Femur (tissue), 1 donor: ENCODE data around the gene USP49.
A peak's percentile ranks its signal among the peaks of the same experiment; 100 is the strongest.
"Not testable (repeated sequence)": the region's sequence is repeated elsewhere in the genome, so short reads cannot be mapped to it uniquely, and the experiment has no call there.

ENCODE experiments used
- DNase-seq: peaks from one replicate; pipeline ENCODE4 v3.0.0-alpha.2; 2017

The USP49 gene

DNA sequence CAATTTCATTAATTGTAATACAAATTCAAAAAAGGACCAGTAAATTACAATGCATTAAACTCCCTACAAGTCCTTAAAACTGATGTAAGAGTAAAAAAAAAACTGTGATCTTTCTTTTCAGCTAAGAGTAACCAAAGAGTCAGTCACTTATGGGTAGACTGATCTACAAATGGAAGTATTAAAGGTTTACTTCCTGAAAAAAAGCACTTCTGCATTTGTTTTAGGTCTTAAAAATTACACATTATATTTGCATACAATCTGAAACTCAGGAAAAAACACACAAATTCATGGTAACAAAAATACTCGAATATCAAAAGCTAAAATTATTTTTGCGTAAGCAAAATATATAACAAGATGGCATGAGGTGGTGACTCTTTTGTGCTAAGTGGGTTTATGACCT, 23.5 kb downstream of the USP49 start:
- DNase-seq: no peak

DNA sequence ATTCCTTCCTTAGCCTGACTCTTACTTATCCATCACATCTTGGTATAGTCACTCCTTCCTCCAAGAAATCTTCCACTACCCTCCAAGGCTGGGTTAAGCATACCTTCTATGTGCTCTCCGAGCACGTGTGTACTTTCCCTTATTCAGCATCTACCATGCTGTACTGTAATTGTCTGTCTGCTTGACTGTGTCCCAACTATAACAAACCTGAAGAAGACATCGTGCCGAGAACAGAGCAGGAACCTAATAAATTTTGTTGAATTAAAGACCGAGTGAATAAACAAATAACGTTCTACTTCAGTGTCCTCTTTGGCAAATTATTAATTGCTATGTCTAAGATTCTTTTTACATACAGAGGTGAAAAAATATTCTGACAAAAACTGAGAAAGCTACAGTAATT, 35.8 kb downstream of the USP49 start:
- no peak for DNase-seq

DNA sequence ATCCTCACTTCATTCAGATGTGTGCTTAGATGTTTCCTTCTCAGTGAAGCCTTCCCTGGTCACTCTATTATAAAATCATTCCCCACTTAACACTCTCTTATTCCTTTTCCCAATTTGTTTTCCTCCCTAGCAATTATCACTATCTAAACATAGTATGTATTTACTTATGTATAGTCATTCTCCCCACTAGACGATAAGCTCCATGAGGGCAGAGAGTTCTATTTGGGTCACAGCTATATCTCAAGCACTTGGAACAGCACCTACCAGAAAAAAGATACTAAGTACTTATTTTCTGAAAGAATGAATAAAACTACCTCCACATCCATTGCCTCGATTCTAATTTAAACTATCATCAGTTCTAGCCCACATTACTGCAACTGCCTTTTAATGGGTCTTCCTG, 36.5 kb downstream of the USP49 start:
- no peak for DNase-seq

GRCh38 chr6:41850861-41851260, 44.3 kb downstream of the USP49 start:
- no peak for DNase-seq

DNA sequence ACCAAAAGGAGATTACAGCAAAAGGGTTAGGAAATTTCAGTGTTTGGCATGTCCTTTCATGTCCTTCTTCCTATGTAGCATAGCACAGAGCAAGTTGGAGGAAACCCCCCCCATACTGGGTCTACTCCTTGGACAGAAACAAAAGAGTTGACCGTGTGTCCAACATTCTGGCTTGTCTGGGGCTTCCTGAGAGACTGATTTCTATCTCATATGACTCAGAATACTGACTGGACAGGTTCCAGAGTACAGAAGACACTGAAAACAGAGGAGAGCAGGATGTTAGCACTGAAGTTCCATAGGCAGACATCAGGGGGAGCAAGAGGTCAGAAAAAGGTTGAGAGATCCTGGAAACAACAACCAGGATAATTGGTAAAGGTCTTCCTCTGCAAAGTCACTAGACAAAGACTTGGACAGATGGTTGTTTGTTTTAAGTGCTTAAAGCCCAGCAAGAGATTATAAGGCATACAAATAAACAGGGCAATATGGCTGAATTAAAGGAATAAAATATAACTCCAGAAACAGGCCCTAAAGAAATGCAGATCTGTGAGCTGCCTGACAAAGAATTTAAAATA, 48.4 kb downstream of the USP49 start:
- DNase-seq: peak; percentile 63

DNA sequence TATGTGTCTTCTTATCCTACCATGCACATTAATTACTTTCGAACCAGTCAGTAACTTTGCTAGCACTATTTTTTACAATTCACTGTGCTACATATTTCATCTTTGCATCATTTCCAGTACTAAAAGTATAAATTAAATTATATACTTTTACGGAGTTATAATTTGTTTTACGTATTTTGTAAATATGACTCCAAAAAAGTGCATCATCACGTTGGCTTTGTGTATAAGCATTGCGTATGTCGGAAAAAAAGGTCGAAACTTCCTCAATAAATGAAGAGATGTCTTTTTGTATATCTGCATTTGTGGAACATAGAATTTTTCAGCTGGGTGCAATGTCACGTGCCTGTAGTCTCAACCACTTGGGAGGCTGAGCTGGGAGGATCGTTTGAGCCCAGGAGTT, 52.0 kb downstream of the USP49 start:
- DNase-seq: no peak

DNA sequence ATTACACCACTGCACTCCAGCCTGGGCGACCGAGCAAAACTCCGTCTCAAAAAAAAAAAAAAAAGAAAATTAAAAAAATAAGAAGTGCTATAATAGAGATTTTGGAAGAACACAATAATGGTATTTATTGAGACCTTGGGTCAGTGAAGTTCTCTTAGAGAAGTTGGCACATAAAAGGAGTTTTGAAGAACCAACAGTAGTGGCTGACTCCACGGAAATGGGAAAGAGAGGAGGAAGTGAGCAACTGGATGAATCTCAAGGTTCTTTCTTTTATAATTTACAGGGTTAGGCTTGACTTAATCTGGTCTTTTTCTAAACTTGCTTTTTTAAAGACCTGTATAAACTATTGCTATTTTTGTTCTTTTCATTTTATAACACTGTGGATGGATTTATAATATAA, 54.8 kb downstream of the USP49 start:
- DNase-seq: no peak

DNA sequence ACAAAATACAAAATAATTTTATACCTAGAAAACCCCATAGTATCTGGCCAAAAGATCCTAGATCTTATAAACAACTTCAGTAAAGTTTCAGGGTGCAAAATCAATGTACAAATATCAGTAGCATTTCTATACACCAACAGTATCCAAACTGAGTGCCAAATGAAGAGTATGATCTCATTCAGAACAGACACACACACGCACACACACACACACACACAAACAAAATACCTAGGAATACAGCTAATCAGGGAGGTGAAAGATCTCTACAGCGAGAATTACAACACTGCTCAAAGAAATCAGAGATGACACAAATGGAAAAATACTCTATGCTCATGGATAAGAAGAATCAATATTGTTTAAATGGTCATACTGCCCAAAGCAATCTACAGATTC, 58.5 kb downstream of the USP49 start:
- DNase-seq: no peak

- DNase-seq: no peak
Measured at GRCh38 chr6:41836022-41836659, 59.0 kb downstream of the USP49 start.

DNA sequence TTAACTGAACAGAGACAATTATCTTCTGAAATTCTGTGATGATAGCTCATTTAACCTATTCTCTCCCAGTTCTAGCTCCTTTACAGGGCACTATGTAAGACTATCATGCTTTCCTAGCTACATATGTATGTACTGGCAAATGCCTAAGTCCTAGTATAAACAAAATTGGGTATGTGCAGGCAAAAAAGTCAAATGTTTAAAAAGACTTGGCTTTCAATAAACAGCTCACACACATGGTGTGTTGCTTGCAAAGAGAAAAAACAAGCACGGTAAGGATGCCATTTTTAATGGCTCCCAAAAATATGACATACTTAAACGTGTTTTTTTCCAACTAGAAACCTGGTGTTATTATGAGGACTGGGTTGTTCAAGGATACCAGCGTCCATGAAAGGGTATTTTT, 62.9 kb downstream of the USP49 start:
- DNase-seq: no peak

- DNase-seq: peak; percentile 54
Measured at GRCh38 chr6:41826343-41827022, 68.7 kb downstream of the USP49 start.

GRCh38 chr6:41824571-41825569, 70.3 kb downstream of the USP49 start:
- no peak for DNase-seq

- DNase-seq: no peak
Measured at GRCh38 chr6:41823178-41823577, 72.0 kb downstream of the USP49 start.

- no peak for DNase-seq
Measured at GRCh38 chr6:41822021-41822420, 73.2 kb downstream of the USP49 start.

GRCh38 chr6:41821266-41821665, 73.9 kb downstream of the USP49 start:
- no peak for DNase-seq

GRCh38 chr6:41818271-41819054, 76.7 kb downstream of the USP49 start:
- DNase-seq: no peak

DNA sequence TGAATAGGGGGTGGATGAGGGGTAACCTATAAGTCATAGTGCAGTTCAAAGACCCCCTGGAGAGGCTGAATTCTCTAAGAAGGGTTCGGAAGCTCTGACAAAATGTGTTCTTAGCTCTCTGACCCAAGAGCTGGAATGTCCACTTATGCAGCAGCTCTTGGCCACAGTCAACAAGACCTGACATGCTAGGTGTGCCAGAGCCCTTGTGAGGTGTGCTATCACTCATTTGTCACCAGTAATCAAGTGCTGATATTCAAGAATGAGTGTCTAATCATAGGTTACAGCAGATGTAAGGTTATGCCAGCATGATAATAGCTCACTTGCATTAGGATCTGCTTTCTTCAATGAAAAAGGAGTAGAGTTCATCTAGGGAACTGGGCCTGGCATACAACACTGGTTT, 79.6 kb downstream of the USP49 start:
- DNase-seq: no peak

GRCh38 chr6:41814629-41815028, 80.5 kb downstream of the USP49 start:
- DNase-seq: no peak

GRCh38 chr6:41813956-41814355, 81.2 kb downstream of the USP49 start:
- DNase-seq: no peak

DNA sequence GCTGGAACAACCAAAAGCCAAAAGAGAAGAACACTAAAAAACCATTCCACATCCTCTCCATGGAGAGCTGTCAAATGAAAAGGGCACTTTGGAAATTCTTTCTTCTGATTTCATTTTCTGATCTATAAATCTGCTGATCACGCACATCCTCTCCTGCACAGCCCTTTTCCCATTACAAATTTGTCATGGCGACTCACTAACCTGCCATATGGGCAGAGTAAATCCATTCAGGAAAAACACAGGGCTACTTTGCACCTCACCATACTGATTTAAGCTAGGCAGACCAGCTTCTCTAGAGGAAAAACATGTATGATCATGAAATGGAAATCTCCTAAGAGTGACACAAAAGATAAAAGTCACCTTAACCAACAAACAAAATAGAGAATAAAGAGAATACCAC, 81.7 kb downstream of the USP49 start:
- no peak for DNase-seq

GRCh38 chr6:41811946-41812345, 83.2 kb downstream of the USP49 start:
- DNase-seq: not testable (repeated sequence)

GRCh38 chr6:41811095-41811494, 84.1 kb downstream of the USP49 start:
- no peak for DNase-seq
